HG02884 (cell line): ENCODE measurements around the gene WSCD2.

Source experiments
- ATAC-seq: cut with Tn5 transposase; IDR thresholded peaks from one replicate; pipeline ENCODE4 v1.9.1; 2021; ENCODE audit warnings: mild to moderate bottlenecking, moderate library complexity; ENCODE audit not compliant: unreplicated experiment

WSCD2 gene

GRCh38 chr12:108231109-108231905, 102.2 kb downstream of the WSCD2 start:
- no peak for ATAC-seq

GRCh38 chr12:108231909-108232434, 102.9 kb downstream of the WSCD2 start:
- ATAC-seq, result no peak

GRCh38 chr12:108232565-108232964, 103.5 kb downstream of the WSCD2 start:
- ATAC-seq, result no peak

GRCh38 chr12:108234158-108234557, 105.1 kb downstream of the WSCD2 start:
- no peak for ATAC-seq

GRCh38 chr12:108235197-108235984, 106.3 kb downstream of the WSCD2 start:
- ATAC-seq, result no peak

- ATAC-seq, result no peak
These were observed 106.8 kb downstream of the WSCD2 start for GRCh38 chr12:108235985-108236263.

- no peak for ATAC-seq
These were observed 107.3 kb downstream of the WSCD2 start for GRCh38 chr12:108236366-108236765.

- ATAC-seq, result no peak
These were observed 108.2 kb downstream of the WSCD2 start for GRCh38 chr12:108237272-108237671.

GRCh38 chr12:108238474-108238873, 109.4 kb downstream of the WSCD2 start:
- no peak for ATAC-seq

- ATAC-seq, result no peak
These were observed 110.3 kb downstream of the WSCD2 start for GRCh38 chr12:108239378-108239777.

GRCh38 chr12:108240027-108240785, 111.1 kb downstream of the WSCD2 start:
- ATAC-seq, result no peak

- ATAC-seq, result no peak
These were observed 111.8 kb downstream of the WSCD2 start for GRCh38 chr12:108240928-108241327.

- ATAC-seq, result no peak
These were observed 113.1 kb downstream of the WSCD2 start for GRCh38 chr12:108241986-108242703.

GRCh38 chr12:108247130-108247529, 118.0 kb downstream of the WSCD2 start:
- no peak for ATAC-seq

- ATAC-seq, result no peak
These were observed 118.9 kb downstream of the WSCD2 start for GRCh38 chr12:108248011-108248410.

GRCh38 chr12:108252523-108252922, 123.4 kb downstream of the WSCD2 start:
- ATAC-seq, result no peak

- no peak for ATAC-seq
These were observed 124.5 kb downstream of the WSCD2 start for GRCh38 chr12:108253540-108253939.

- no peak for ATAC-seq
These were observed 124.9 kb downstream of the WSCD2 start for GRCh38 chr12:108254030-108254429.

GRCh38 chr12:108254517-108255251, 125.6 kb downstream of the WSCD2 start:
- ATAC-seq, result no peak

- ATAC-seq, result no peak
These were observed 126.1 kb downstream of the WSCD2 start for GRCh38 chr12:108255252-108255602.
